NCI-H128 (cell line): Measurements from ENCODE around the gene RAX2.
"Not testable (repeated sequence)": the region's sequence is repeated elsewhere in the genome, so short reads cannot be mapped to it uniquely, and the experiment has no call there.

ENCODE experiments used
- DNase-seq: peaks from one replicate; lab custom pipeline; 2025; ENCODE audit not compliant: unreplicated experiment; lab: John Stamatoyannopoulos, UW

The RAX2 gene

GRCh38 chr19:3771906-3772455 lies at the start of gene RAX2:
RAX2 (minus strand) TSS chr19:3772228; CDS start chr19:3771742, 486 bp downstream.
- DNase-seq: no peak

DNA sequence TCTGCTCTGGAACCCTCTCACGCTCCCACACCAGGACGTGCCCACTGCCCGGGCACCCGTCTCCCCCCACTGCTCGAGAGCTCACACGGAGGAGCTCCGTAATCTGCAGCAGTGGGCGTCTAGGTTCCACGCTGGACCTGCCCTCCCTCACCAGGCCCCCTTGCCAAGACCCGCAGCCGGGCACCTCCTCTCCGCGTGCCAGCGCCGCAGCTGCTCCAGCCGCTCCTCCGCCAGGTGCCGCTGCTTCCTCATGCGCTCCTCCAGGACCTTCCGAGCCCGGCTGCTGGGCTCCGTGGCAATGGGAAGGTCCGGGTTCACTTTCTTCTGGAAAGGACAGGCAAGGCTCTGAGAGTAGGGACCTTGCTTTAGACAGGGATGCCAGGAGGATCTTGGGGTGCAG lies 49.1 kb upstream of the RAX2 start:
- DNase-seq: peak; percentile 20

GRCh38 chr19:3819989-3820388 lies 48.0 kb upstream of the RAX2 start:
- no peak for DNase-seq

GRCh38 chr19:3818918-3819317 lies 46.9 kb upstream of the RAX2 start:
- no peak for DNase-seq

- DNase-seq: no peak
Measured at GRCh38 chr19:3818466-3818865, 46.4 kb upstream of the RAX2 start.

GRCh38 chr19:3817761-3818160 lies 45.7 kb upstream of the RAX2 start:
- no peak for DNase-seq

DNA sequence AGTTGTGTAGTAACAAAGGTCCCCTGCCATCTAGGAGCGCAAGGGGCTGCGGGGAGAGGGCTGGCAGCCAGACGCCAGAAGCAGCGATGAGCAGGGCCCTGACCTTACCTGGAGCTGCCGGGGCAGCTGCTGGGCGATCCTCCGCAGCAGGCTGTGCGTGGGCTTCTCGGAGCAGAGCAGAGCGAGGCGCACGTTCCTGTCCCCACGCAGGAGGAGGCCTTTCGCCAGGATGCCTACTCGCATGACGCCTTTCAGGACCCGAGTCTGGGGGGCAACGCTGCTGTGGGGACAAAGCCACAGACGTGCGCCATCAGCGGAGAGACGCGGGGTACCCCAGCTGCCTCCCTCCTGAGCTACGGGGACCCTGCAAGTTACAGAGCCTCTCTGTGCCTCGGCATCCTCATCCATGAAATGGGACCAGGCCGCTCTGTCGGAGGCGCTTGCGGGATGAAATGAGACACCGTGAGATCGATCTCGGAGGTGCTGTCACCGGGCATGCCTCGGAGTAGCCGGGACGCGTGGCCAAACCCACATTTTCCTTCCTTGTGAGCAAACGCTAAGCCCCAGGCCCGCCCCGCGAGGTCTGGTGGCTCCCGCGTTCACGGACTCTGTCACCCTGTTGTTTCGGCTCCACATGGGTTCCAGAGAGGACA lies 44.7 kb upstream of the RAX2 start:
- DNase-seq: no peak

DNA sequence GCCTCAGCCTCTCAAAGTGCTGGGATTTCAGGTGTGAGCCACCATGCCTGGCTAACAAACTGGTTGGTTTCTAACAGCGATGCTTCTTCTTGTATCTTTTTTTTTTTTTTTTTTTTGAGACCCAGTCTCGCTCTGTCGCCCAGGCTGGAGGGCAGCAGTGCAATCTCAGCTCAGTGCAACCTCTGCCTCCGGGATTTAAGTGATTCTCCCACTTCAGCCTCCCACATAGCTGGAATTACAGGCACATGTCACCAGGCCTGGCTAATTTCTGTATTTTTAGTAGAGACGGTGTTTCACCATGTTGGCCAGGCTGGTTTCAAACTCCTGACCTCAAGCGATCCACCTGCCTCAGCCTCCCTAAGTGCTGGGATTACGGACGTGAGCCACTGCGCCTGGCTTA lies 44.1 kb upstream of the RAX2 start:
- not testable (repeated sequence) for DNase-seq

- no peak for DNase-seq
Measured at GRCh38 chr19:3814648-3815047, 42.6 kb upstream of the RAX2 start.

DNA sequence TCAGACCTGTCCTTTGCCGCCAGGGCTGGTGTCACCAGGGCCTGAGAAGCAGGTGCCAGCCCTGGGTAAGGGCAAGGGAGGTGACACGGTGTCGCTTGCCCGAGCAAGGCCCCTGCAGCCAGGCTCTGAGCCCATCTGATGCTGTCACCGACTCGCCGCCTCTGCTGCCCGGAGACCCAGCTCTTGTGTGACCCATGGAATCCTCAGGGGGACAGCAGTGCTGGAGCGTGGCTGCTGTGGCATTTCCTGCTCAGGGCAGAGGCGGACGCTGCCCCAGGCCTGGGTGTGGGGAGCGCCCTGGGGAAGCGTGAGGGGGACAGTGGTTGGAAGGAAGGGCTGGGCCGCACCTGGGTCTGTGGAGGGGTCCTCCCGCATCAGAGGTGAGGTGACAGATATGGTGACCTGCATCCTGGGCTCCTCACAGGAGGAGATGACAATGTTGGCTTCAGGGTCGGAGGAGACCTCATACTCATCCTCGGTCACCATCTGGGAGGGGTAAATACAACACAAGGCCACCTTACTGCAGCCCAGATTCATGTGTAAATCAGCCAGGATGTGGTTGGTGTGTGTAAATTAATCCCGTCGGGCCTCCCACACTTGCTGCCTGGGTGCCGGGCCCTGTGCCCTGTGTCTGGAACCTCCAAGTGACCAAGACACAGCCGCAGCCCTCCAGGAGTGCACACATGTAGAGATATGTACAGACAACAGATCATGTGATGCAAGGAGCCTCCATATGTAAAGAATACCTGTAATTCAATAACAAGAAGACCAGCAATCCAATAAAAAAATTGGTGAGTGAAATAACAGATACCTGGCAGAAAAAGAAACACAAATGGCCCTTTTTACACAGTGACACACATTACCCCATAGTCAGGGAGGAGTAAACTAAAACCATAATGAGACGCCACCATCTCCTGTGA lies 41.7 kb upstream of the RAX2 start:
- DNase-seq: no peak

GRCh38 chr19:3810708-3811355 lies 38.8 kb upstream of the RAX2 start:
- DNase-seq: no peak

GRCh38 chr19:3809881-3810707 lies 38.1 kb upstream of the RAX2 start:
- no peak for DNase-seq

- no peak for DNase-seq
Measured at GRCh38 chr19:3808420-3809143, 36.6 kb upstream of the RAX2 start.

DNA sequence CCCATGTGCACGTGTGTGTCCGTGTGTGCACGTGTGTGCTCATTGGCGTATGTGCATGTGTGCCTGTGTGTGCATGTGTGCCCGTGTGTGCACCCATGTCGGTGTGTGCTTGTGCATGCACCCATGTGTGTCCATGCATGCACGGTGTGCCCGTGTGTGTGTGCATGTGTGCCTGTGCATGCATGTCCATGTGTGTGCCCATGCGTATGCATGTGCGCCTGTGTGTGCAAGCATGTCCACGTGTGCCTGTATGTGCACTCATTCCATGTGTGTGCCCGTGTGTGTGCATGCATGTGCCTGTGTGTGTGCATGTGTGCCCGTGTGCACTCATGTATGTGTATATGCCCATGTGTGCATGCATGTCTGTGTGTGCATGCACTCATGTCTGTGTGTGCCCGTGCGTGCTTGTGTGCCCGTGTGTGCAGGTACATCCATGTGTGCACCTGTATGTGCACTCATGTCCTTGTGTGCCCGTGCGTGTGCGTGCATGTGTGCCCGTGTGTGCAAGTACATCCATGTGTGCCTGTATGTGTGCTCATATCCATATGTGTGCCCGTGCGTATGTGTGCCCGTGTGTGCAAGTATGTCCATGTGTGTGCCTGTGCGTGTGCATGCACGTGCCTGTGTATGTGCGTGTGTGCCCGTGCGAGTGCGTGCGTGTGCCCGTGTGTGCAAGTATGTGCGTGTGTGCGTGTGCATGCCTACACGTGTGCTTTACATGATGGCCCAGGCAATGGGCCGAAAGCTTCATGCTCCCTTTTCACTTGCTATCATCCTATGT lies 35.7 kb upstream of the RAX2 start:
- DNase-seq: no peak

DNA sequence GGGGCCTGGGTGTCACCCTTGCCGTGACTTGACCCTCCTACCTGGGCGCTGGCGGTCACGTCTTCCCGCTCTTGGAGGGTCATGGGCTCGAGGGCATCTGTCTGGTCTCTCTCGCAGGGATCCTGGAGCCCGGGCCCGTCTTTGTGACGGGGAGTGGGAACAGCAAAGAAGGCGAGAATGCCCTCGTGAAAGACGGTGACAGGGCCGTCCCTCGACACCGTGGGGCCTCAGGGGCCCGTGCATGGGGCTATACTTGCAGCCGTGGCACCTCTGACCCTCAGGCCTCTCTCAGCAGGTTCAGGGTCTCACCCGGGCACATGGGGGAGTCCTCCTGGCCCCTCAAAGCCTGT lies 35.1 kb upstream of the RAX2 start:
- no peak for DNase-seq

DNA sequence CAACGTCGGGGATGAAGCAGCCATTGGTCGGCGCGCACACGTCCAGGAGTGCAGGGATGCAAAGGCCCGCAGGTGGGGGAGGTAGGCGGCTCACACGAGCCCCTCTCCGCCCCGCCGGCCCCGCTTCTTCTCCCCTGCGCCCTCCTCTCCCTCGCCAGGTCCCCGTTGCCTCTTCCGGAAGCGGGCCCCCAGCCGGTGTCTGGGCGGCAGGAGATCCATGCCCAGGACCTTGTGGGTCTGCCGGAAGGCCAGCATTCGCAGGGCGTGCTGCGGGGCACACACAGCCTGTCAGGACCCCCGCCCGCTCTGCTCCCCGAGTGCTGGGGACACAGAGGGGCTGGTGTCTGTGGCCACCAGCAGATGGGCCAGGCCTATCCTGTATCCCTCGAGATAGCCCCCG lies 33.8 kb upstream of the RAX2 start:
- DNase-seq: no peak

DNA sequence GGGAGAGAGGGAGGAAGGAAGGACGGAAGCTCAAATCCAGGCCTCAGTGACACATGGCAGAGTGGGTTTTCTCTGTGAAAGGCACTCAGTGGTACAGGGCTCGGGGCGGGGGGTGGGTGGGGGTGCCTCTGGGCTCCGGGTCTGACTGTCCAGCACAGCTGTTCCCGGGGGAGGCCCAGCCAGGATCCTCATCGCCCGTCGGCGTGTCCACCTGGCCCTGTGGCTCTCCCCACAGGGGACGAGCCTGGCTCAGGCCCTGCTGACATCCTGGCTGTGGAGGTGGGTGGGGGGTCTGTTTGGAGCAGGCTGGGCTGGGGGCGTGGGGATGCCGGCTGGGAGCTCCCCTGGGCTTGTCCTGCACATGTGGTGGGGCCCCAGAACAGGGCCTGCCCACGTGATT lies 32.4 kb upstream of the RAX2 start:
- DNase-seq: no peak

DNA sequence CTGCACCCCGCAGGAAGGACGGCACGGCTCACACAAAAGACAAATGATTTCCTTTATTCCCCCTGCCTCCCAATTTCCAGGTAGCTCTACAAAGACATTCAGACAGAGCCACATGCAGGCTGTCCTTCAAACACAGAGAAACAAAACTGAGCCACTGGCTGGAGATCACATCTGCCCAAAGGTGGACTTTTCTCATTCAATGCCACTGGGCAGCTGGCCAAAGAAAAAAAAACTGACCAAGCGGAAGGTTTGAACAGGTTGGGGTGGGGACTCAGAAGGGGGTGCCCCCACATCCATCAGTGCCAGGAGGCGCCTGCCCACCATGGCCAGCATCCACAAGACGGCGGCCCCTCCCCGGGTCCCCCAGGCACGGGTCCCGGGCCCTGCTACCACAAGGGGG lies 32.0 kb upstream of the RAX2 start:
- no peak for DNase-seq

DNA sequence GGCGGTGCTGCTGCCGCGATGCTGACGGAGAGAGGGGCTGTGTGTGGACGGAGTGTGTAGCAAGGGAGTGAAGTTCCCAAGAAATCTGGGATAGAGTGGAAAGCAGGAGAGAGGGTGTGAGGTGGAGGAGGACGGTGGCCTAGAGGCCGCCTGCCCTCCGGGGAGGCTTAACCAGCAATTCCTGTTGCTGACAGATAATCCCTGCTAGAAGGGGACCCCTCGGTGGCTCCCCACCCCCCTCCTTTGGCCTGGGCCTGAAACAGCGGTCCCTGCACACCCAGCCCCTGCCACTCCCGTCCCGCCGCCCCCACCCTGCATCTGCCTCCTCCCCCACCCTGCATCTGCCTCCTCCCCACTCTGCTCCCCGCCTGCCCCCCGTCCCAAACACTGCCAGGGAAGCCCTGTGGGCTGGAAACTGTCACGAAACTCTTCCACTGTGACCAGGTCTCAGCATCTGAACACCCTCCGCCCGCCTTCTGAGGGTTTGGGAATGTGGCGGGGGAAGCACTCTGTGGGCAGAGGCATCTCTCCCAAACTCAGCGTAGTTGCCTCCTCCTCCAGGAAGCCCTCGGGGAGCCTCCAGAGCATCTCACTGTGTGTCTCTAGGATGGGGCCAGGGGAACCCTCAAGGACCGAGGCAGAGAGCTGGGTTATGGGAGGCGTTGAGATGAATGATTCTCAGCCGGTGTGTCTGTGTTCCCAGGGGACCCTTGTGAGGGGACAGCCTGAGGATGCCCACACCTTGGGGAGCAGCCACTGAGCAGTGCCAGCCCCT lies 31.3 kb upstream of the RAX2 start:
- no peak for DNase-seq
